ENCODE data around the gene BLZF1.

DNA sequence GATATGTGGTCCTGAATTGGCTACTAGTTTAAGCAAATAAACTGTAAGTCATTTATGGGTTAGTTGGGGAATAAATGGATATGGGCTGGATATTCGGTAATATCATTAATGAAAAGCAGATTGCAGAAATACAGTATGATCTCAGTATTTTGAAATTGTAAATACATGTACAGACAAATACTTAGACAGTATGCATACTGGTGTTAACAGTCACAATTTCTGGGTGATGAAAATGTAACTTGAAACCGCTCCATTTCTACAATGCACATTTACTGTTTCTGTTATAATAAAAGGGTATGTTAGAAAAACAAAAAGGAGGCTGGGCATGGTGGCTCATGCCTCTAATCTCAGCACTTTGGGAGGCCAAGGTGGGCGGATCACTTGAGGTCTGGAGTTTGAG is 28.0 kb downstream of the BLZF1 start:
- TF ChIP-seq, protein P1, sequence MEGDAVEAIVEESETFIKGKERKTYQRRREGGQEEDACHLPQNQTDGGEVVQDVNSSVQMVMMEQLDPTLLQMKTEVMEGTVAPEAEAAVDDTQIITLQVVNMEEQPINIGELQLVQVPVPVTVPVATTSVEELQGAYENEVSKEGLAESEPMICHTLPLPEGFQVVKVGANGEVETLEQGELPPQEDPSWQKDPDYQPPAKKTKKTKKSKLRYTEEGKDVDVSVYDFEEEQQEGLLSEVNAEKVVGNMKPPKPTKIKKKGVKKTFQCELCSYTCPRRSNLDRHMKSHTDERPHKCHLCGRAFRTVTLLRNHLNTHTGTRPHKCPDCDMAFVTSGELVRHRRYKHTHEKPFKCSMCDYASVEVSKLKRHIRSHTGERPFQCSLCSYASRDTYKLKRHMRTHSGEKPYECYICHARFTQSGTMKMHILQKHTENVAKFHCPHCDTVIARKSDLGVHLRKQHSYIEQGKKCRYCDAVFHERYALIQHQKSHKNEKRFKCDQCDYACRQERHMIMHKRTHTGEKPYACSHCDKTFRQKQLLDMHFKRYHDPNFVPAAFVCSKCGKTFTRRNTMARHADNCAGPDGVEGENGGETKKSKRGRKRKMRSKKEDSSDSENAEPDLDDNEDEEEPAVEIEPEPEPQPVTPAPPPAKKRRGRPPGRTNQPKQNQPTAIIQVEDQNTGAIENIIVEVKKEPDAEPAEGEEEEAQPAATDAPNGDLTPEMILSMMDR (IDR thresholded peaks at IDR 0.05) = no peak
- TF ChIP-seq POLR2A (IDR thresholded peaks at IDR 0.05) = no peak
